Measurements from ENCODE around the gene SLC2A4RG.
A peak's percentile ranks its signal among the peaks of the same experiment; 100 is the strongest.
"Not testable (repeated sequence)": the region's sequence is repeated elsewhere in the genome, so short reads cannot be mapped to it uniquely, and the experiment has no call there.

The SLC2A4RG gene

GRCh38 chr20:63773571-63774241 is 34.1 kb downstream of the SLC2A4RG start:
- DNase-seq (ENCODE audit: low read depth in 2 of 2, low spot score in 1 of 2): no peak

GRCh38 chr20:63774306-63774705 is 34.7 kb downstream of the SLC2A4RG start:
- no peak for DNase-seq (ENCODE audit: low read depth in 2 of 2, low spot score in 1 of 2)

GRCh38 chr20:63775096-63775978 is 35.8 kb downstream of the SLC2A4RG start:
- DNase-seq (ENCODE audit: low read depth in 2 of 2, low spot score in 1 of 2): no peak

GRCh38 chr20:63776875-63777274 is 37.3 kb downstream of the SLC2A4RG start:
- not testable (repeated sequence) for DNase-seq (ENCODE audit: low read depth in 2 of 2, low spot score in 1 of 2)

GRCh38 chr20:63777614-63778013 is 38.0 kb downstream of the SLC2A4RG start:
- no peak for DNase-seq (ENCODE audit: low read depth in 2 of 2, low spot score in 1 of 2)

- no peak for DNase-seq (ENCODE audit: low read depth in 2 of 2, low spot score in 1 of 2)
Observed at GRCh38 chr20:63778034-63778752, 38.6 kb downstream of the SLC2A4RG start.

- no peak for DNase-seq (ENCODE audit: low read depth in 2 of 2, low spot score in 1 of 2)
Observed at GRCh38 chr20:63778857-63779256, 39.3 kb downstream of the SLC2A4RG start.

GRCh38 chr20:63781181-63781580 is 41.6 kb downstream of the SLC2A4RG start:
- no peak for DNase-seq (ENCODE audit: low read depth in 2 of 2, low spot score in 1 of 2)

- DNase-seq (ENCODE audit: low read depth in 2 of 2, low spot score in 1 of 2): peak in 1 of 2 donors; percentile 35
Observed at GRCh38 chr20:63782051-63782471, 42.5 kb downstream of the SLC2A4RG start.

GRCh38 chr20:63782521-63782971 is 43.0 kb downstream of the SLC2A4RG start:
- no peak for DNase-seq (ENCODE audit: low read depth in 2 of 2, low spot score in 1 of 2)

- no peak for DNase-seq (ENCODE audit: low read depth in 2 of 2, low spot score in 1 of 2)
Observed at GRCh38 chr20:63783970-63784369, 44.4 kb downstream of the SLC2A4RG start.

GRCh38 chr20:63785691-63786131 is 46.1 kb downstream of the SLC2A4RG start:
- no peak for DNase-seq (ENCODE audit: low read depth in 2 of 2, low spot score in 1 of 2)

- no peak for DNase-seq (ENCODE audit: low read depth in 2 of 2, low spot score in 1 of 2)
Observed at GRCh38 chr20:63787302-63787701, 47.7 kb downstream of the SLC2A4RG start.

GRCh38 chr20:63787749-63788148 is 48.2 kb downstream of the SLC2A4RG start:
- DNase-seq (ENCODE audit: low read depth in 2 of 2, low spot score in 1 of 2): no peak

- DNase-seq (ENCODE audit: low read depth in 2 of 2, low spot score in 1 of 2): no peak
Observed at GRCh38 chr20:63789836-63790571, 50.4 kb downstream of the SLC2A4RG start.

- no peak for DNase-seq (ENCODE audit: low read depth in 2 of 2, low spot score in 1 of 2)
Observed at GRCh38 chr20:63790572-63791168, 51.1 kb downstream of the SLC2A4RG start.

- DNase-seq (ENCODE audit: low read depth in 2 of 2, low spot score in 1 of 2): no peak
Observed at GRCh38 chr20:63791497-63792156, 52.1 kb downstream of the SLC2A4RG start.

GRCh38 chr20:63792866-63793265 is 53.3 kb downstream of the SLC2A4RG start:
- DNase-seq (ENCODE audit: low read depth in 2 of 2, low spot score in 1 of 2): no peak

Measured in stimulated activated CD8-positive, alpha-beta memory T cell treated with anti-CD3 and anti-CD28 coated beads, Interleukin-4, amount 100 ng/mL, for 4 hours (primary cell).